Prostate gland (tissue), 2 donors: ENCODE measurements around the gene NEGR1. TPM values are rescaled to one million over a fixed set of nuclear protein-coding genes. Genes with fewer than 3 reads are reported as not detected.

Source experiments
- DNase-seq: peaks from one replicate; pipeline ENCODE4 v3.0.0-alpha.2; 2019; ENCODE audit warnings: low spot score
- H3K27ac ChIP-seq, 2 donors: fragments of 200-600 bp; sonication (generic); 2 replicates each; pipeline ENCODE4 v1.5.1; 2017 to 2019
- H3K27me3 ChIP-seq: fragments of 200-600 bp; sonication (generic); replicated peaks from 2 replicates; pipeline ENCODE4 v1.5.1; 2019; ENCODE audit not compliant: insufficient read depth
- H3K36me3 ChIP-seq, 2 donors: fragments of 200-600 bp; sonication (generic); 1 replicate in 1 of 2; 2 replicates in 1 of 2; pipeline versions ENCODE4 v1.5.1 to v1.8.1; 2017 to 2019
- H3K4me1 ChIP-seq: fragments of 200-600 bp; sonication (generic); replicated peaks from 2 replicates; pipeline ENCODE4 v1.5.1; 2019
- H3K4me3 ChIP-seq, 2 donors: fragments of 200-600 bp; sonication (generic); 2 replicates each; pipeline ENCODE4 v1.5.1; 2017 to 2019
- H3K9me3 ChIP-seq: fragments of 200-600 bp; sonication (generic); 2 replicates; pipeline ENCODE4 v1.5.1; 2017
- CTCF ChIP-seq, 4 experiments: fragments of 200-600 bp in 2 of 4; fragments of 450-650 bp in 2 of 4; sonication (generic) in 2 of 4; IDR thresholded peaks; 1 replicate in 3 of 4; 2 replicates in 1 of 4; pipeline ENCODE4 v1.5.1; 2016 to 2019; ENCODE audit warnings: antibody characterized with exemption in 4 of 4, mild to moderate bottlenecking in 2 of 4, moderate library complexity in 2 of 4
- POLR2A ChIP-seq: fragments of 450-650 bp; IDR thresholded peaks from one replicate; pipeline ENCODE4 v1.6.1; 2016; ENCODE audit warnings: antibody characterized with exemption, mild to moderate bottlenecking
- POLR2AphosphoS5 ChIP-seq: sonication (generic); formaldehyde crosslinking; IDR thresholded peaks from one replicate; pipeline ENCODE4 v1.6.1; 2017; ENCODE audit warnings: antibody characterized with exemption
- WGBS: methylation state at CpG from one replicate; pipeline ENCODE4 v1.1.5; 2018; 5-methylcytosine and 5-hydroxymethylcytosine counted together
- intact Hi-C: fragments of 100-400 bp; cut with DNase I; formaldehyde crosslinking; loops from one replicate; pipeline ENCODE4 v1.14.2; 2022
- total RNA-seq, 2 donors: library from RNA; depleted of rRNA; stranded (reverse); fragments of >200 nt; gene quantifications; one replicate each; pipeline ENCODE4 v1.1.0, GENCODE V29; 2016

Gene NEGR1
- total RNA-seq, 2 donors from 2014 or later: 2.3 to 7.6 TPM

- WGBS: 62% methylated on average over 3 of the region's 3 CpGs
- H3K27me3 ChIP-seq: no peaks in the 10 kb centered on the region
- no peak for DNase-seq
- no peak overlapping the region for H3K27ac ChIP-seq
- H3K9me3 ChIP-seq: no peaks in the 10 kb centered on the region
- no peak overlapping the region for H3K4me3 ChIP-seq
- no peaks in the 10 kb centered on the region for H3K4me1 ChIP-seq
- intact Hi-C loops: no loop called here
- no peaks in the 10 kb centered on the region for H3K36me3 ChIP-seq
- TF ChIP-seq CTCF (IDR thresholded peaks at IDR 0.05): no peak
- no peak for TF ChIP-seq POLR2A
- TF ChIP-seq POLR2AphosphoS5: no peak
These were observed 272.3 kb downstream of the NEGR1 start for GRCh38 chr1:72010094-72010431.

- WGBS: 77% methylated on average over 6 of the region's 6 CpGs
- Histone ChIP-seq H3K36me3 (no peaks in the 10 kb centered on the region), H3K4me3 (no peak overlapping the region), H3K9me3 (no peaks in the 10 kb centered on the region), H3K27me3 (no peaks in the 10 kb centered on the region), H3K27ac (no peak overlapping the region), H3K4me1 (no peaks in the 10 kb centered on the region)
- TF ChIP-seq POLR2A: no peak
- DNase-seq: no peak
- intact Hi-C loops: no loop called here
These were observed 272.9 kb downstream of the NEGR1 start for GRCh38 chr1:72009173-72010093.

GRCh38 chr1:72007312-72007711, 275.0 kb downstream of the NEGR1 start:
- Histone ChIP-seq H3K4me3 (no peak overlapping the region), H3K27me3 (no peaks in the 10 kb centered on the region), H3K9me3 (no peaks in the 10 kb centered on the region), H3K27ac (no peak overlapping the region), H3K36me3 (no peaks in the 10 kb centered on the region), H3K4me1 (no peaks in the 10 kb centered on the region)
- intact Hi-C loops: no loop called here
- 83% methylated on average over 2 of the region's 2 CpGs for WGBS
- TF ChIP-seq POLR2A (no peak), POLR2AphosphoS5 (no peak), CTCF (IDR thresholded peaks at IDR 0.05) (no peak)
- no peak for DNase-seq

GRCh38 chr1:72006092-72006491, 276.2 kb downstream of the NEGR1 start:
- Histone ChIP-seq H3K4me3 (no peak overlapping the region), H3K27me3 (no peaks in the 10 kb centered on the region), H3K9me3 (no peaks in the 10 kb centered on the region), H3K36me3 (no peaks in the 10 kb centered on the region), H3K4me1 (no peaks in the 10 kb centered on the region), H3K27ac (no peak overlapping the region)
- TF ChIP-seq CTCF (IDR thresholded peaks at IDR 0.05) (no peak), POLR2AphosphoS5 (no peak), POLR2A (no peak)
- no peak for DNase-seq
- 72% methylated on average over 1 of the region's 1 CpG for WGBS
- intact Hi-C loops: no loop called here

- WGBS: 57% methylated on average over 3 of the region's 3 CpGs
- no peak for DNase-seq
- Histone ChIP-seq H3K4me3 (no peak overlapping the region), H3K36me3 (no peaks in the 10 kb centered on the region), H3K27me3 (no peaks in the 10 kb centered on the region), H3K27ac (no peak overlapping the region), H3K9me3 (no peaks in the 10 kb centered on the region), H3K4me1 (no peaks in the 10 kb centered on the region)
- TF ChIP-seq POLR2AphosphoS5 (no peak), POLR2A (no peak), CTCF (IDR thresholded peaks at IDR 0.05) (no peak)
- intact Hi-C loops: no loop called here
These were observed 279.2 kb downstream of the NEGR1 start for GRCh38 chr1:72003092-72003491.
